ENCODE results near the gene HNRNPUL2. TPM values are rescaled to one million over a fixed set of nuclear protein-coding genes. Genes with fewer than 3 reads are reported as not detected.

The HNRNPUL2 gene
- total and polyA plus RNA-seq, 2 of the 8 experiments (the other 6 are each of a cell fraction or from before 2014, with no cell fraction given), result 14.9 to 46.4 TPM

Small RNA genes within 50 kb of the gene (small RNA-seq; reads per million reads assigned to genes)
- not detected for gene SNORA57 (ENCODE audit: insufficient read depth)

Other genes starting within 250 kb of the HNRNPUL2 start
- gene AHNAK, start 180.7 kb downstream of the HNRNPUL2 start, total RNA-seq (2021; fragmentation: NEBNext Ultra II Directional; extraction: Animal tissue kit (Norgen Biotek cat#: 25700)), result 5.8 and 6.7 TPM in 2 replicates
- 2.0 and 2.5 TPM in 2 replicates for gene AHNAK, start 180.7 kb downstream of the HNRNPUL2 start, polyA plus RNA-seq (2011; rRNA removed)
- 1,622 and 1,627 TPM in 2 replicates for gene EEF1G, start 153.6 kb downstream of the HNRNPUL2 start, total RNA-seq (2021; fragmentation: NEBNext Ultra II Directional; extraction: Animal tissue kit (Norgen Biotek cat#: 25700))
- gene EEF1G, start 153.6 kb downstream of the HNRNPUL2 start, polyA plus RNA-seq (2011; rRNA removed), result 1,996 and 2,000 TPM in 2 replicates
- 24.6 and 31.5 TPM in 2 replicates for gene TUT1, start 135.9 kb downstream of the HNRNPUL2 start, total RNA-seq (2021; fragmentation: NEBNext Ultra II Directional; extraction: Animal tissue kit (Norgen Biotek cat#: 25700))
- gene TUT1, start 135.9 kb downstream of the HNRNPUL2 start, polyA plus RNA-seq (2011; rRNA removed), result 17.8 and 26.2 TPM in 2 replicates
- 114 and 117 TPM in 2 replicates for gene MTA2, start 125.6 kb downstream of the HNRNPUL2 start, total RNA-seq (2021; fragmentation: NEBNext Ultra II Directional; extraction: Animal tissue kit (Norgen Biotek cat#: 25700))
- 25.7 and 32.2 TPM in 2 replicates for gene MTA2, start 125.6 kb downstream of the HNRNPUL2 start, polyA plus RNA-seq (2011; rRNA removed)
- gene EML3, start 114.7 kb downstream of the HNRNPUL2 start, total RNA-seq (2021; fragmentation: NEBNext Ultra II Directional; extraction: Animal tissue kit (Norgen Biotek cat#: 25700)), result 29.9 and 31.2 TPM in 2 replicates
- 19.2 and 30.1 TPM in 2 replicates for gene EML3, start 114.7 kb downstream of the HNRNPUL2 start, polyA plus RNA-seq (2011; rRNA removed)
- 0.55 and 2.2 TPM in 2 replicates for gene ROM1, start 114.2 kb downstream of the HNRNPUL2 start, total RNA-seq (2021; fragmentation: NEBNext Ultra II Directional; extraction: Animal tissue kit (Norgen Biotek cat#: 25700))
- 0.86 and 0.91 TPM in 2 replicates for gene ROM1, start 114.2 kb downstream of the HNRNPUL2 start, polyA plus RNA-seq (2011; rRNA removed)
- gene B3GAT3, start 105.5 kb downstream of the HNRNPUL2 start, total RNA-seq (2021; fragmentation: NEBNext Ultra II Directional; extraction: Animal tissue kit (Norgen Biotek cat#: 25700)), result 28.0 and 34.5 TPM in 2 replicates
- 39.0 and 57.7 TPM in 2 replicates for gene B3GAT3, start 105.5 kb downstream of the HNRNPUL2 start, polyA plus RNA-seq (2011; rRNA removed)
- 326 and 330 TPM in 2 replicates for gene GANAB, start 80.8 kb downstream of the HNRNPUL2 start, total RNA-seq (2021; fragmentation: NEBNext Ultra II Directional; extraction: Animal tissue kit (Norgen Biotek cat#: 25700))
- gene GANAB, start 80.8 kb downstream of the HNRNPUL2 start, polyA plus RNA-seq (2011; rRNA removed), result 289 and 297 TPM in 2 replicates
- 29.3 and 30.1 TPM in 2 replicates for gene INTS5, start 74.2 kb downstream of the HNRNPUL2 start, total RNA-seq (2021; fragmentation: NEBNext Ultra II Directional; extraction: Animal tissue kit (Norgen Biotek cat#: 25700))
- gene INTS5, start 74.2 kb downstream of the HNRNPUL2 start, polyA plus RNA-seq (2011; rRNA removed), result 23.6 and 30.3 TPM in 2 replicates
- gene C11orf98, start 62.2 kb downstream of the HNRNPUL2 start, total RNA-seq (2021; fragmentation: NEBNext Ultra II Directional; extraction: Animal tissue kit (Norgen Biotek cat#: 25700)), result 171 and 173 TPM in 2 replicates
- gene C11orf98, start 62.2 kb downstream of the HNRNPUL2 start, polyA plus RNA-seq (2011; rRNA removed), result 68.0 and 72.1 TPM in 2 replicates
- 66.1 and 67.8 TPM in 2 replicates for gene CSKMT, start 62.1 kb downstream of the HNRNPUL2 start, total RNA-seq (2021; fragmentation: NEBNext Ultra II Directional; extraction: Animal tissue kit (Norgen Biotek cat#: 25700))
- gene CSKMT, start 62.1 kb downstream of the HNRNPUL2 start, polyA plus RNA-seq (2011; rRNA removed), result 12.0 and 26.4 TPM in 2 replicates
- 14.2 and 15.2 TPM in 2 replicates for gene UQCC3, start 55.8 kb downstream of the HNRNPUL2 start, total RNA-seq (2021; fragmentation: NEBNext Ultra II Directional; extraction: Animal tissue kit (Norgen Biotek cat#: 25700))
- 15.7 and 27.9 TPM in 2 replicates for gene UQCC3, start 55.8 kb downstream of the HNRNPUL2 start, polyA plus RNA-seq (2011; rRNA removed)
- 3.6 and 5.2 TPM in 2 replicates for gene LBHD1, start 55.2 kb downstream of the HNRNPUL2 start, total RNA-seq (2021; fragmentation: NEBNext Ultra II Directional; extraction: Animal tissue kit (Norgen Biotek cat#: 25700))
- gene LBHD1, start 55.2 kb downstream of the HNRNPUL2 start, polyA plus RNA-seq (2011; rRNA removed), result 2.3 and 2.8 TPM in 2 replicates
- gene UBXN1, start 48.4 kb downstream of the HNRNPUL2 start, total RNA-seq (2021; fragmentation: NEBNext Ultra II Directional; extraction: Animal tissue kit (Norgen Biotek cat#: 25700)), result 104 and 114 TPM in 2 replicates
- 78.6 and 126 TPM in 2 replicates for gene UBXN1, start 48.4 kb downstream of the HNRNPUL2 start, polyA plus RNA-seq (2011; rRNA removed)
- 0.26 TPM in 1 of 2 replicates, not detected in the other for gene LRRN4CL, start 37.9 kb downstream of the HNRNPUL2 start, total RNA-seq (2021; fragmentation: NEBNext Ultra II Directional; extraction: Animal tissue kit (Norgen Biotek cat#: 25700))
- gene LRRN4CL, start 37.9 kb downstream of the HNRNPUL2 start, polyA plus RNA-seq (2011; rRNA removed), result 0.03 and 0.05 TPM in 2 replicates
- gene BSCL2, start 20.0 kb downstream of the HNRNPUL2 start, total RNA-seq (2021; fragmentation: NEBNext Ultra II Directional; extraction: Animal tissue kit (Norgen Biotek cat#: 25700)), result 59.5 and 73.7 TPM in 2 replicates
- 264 and 286 TPM in 2 replicates for gene BSCL2, start 20.0 kb downstream of the HNRNPUL2 start, polyA plus RNA-seq (2011; rRNA removed)
- gene GNG3, start 19.8 kb downstream of the HNRNPUL2 start, total RNA-seq (2021; fragmentation: NEBNext Ultra II Directional; extraction: Animal tissue kit (Norgen Biotek cat#: 25700)), result 4.9 and 6.4 TPM in 2 replicates
- 10.9 and 12.1 TPM in 2 replicates for gene GNG3, start 19.8 kb downstream of the HNRNPUL2 start, polyA plus RNA-seq (2011; rRNA removed)
- gene TTC9C, start 1.0 kb upstream of the HNRNPUL2 start, total RNA-seq (2021; fragmentation: NEBNext Ultra II Directional; extraction: Animal tissue kit (Norgen Biotek cat#: 25700)), result 34.1 and 34.5 TPM in 2 replicates
- gene TTC9C, start 1.0 kb upstream of the HNRNPUL2 start, polyA plus RNA-seq (2011; rRNA removed), result 25.4 and 28.1 TPM in 2 replicates
- 76.5 and 76.9 TPM in 2 replicates for gene ZBTB3, start 26.7 kb upstream of the HNRNPUL2 start, total RNA-seq (2021; fragmentation: NEBNext Ultra II Directional; extraction: Animal tissue kit (Norgen Biotek cat#: 25700))
- gene ZBTB3, start 26.7 kb upstream of the HNRNPUL2 start, polyA plus RNA-seq (2011; rRNA removed), result 30.2 and 39.5 TPM in 2 replicates
- gene POLR2G, start 34.1 kb upstream of the HNRNPUL2 start, total RNA-seq (2021; fragmentation: NEBNext Ultra II Directional; extraction: Animal tissue kit (Norgen Biotek cat#: 25700)), result 126 and 131 TPM in 2 replicates
- gene POLR2G, start 34.1 kb upstream of the HNRNPUL2 start, polyA plus RNA-seq (2011; rRNA removed), result 206 and 329 TPM in 2 replicates
- gene TAF6L, start 43.9 kb upstream of the HNRNPUL2 start, total RNA-seq (2021; fragmentation: NEBNext Ultra II Directional; extraction: Animal tissue kit (Norgen Biotek cat#: 25700)), result 29.6 and 31.9 TPM in 2 replicates
- gene TAF6L, start 43.9 kb upstream of the HNRNPUL2 start, polyA plus RNA-seq (2011; rRNA removed), result 24.8 and 37.3 TPM in 2 replicates
- gene TMEM179B, start 59.9 kb upstream of the HNRNPUL2 start, total RNA-seq (2021; fragmentation: NEBNext Ultra II Directional; extraction: Animal tissue kit (Norgen Biotek cat#: 25700)), result 16.3 and 18.6 TPM in 2 replicates
- 62.2 and 65.1 TPM in 2 replicates for gene TMEM179B, start 59.9 kb upstream of the HNRNPUL2 start, polyA plus RNA-seq (2011; rRNA removed)
- 22.9 and 23.5 TPM in 2 replicates for gene TMEM223, start 64.5 kb upstream of the HNRNPUL2 start, total RNA-seq (2021; fragmentation: NEBNext Ultra II Directional; extraction: Animal tissue kit (Norgen Biotek cat#: 25700))
- 59.7 and 64.1 TPM in 2 replicates for gene TMEM223, start 64.5 kb upstream of the HNRNPUL2 start, polyA plus RNA-seq (2011; rRNA removed)
- gene NXF1, start 78.0 kb upstream of the HNRNPUL2 start, total RNA-seq (2021; fragmentation: NEBNext Ultra II Directional; extraction: Animal tissue kit (Norgen Biotek cat#: 25700)), result 44.8 and 49.8 TPM in 2 replicates
- 48.1 and 63.6 TPM in 2 replicates for gene NXF1, start 78.0 kb upstream of the HNRNPUL2 start, polyA plus RNA-seq (2011; rRNA removed)
- 24.2 and 25.3 TPM in 2 replicates for gene STX5, start 104.6 kb upstream of the HNRNPUL2 start, total RNA-seq (2021; fragmentation: NEBNext Ultra II Directional; extraction: Animal tissue kit (Norgen Biotek cat#: 25700))
- gene STX5, start 104.6 kb upstream of the HNRNPUL2 start, polyA plus RNA-seq (2011; rRNA removed), result 23.4 and 28.5 TPM in 2 replicates
- 1.2 TPM in 1 of 2 replicates, not detected in the other for gene TEX54, start 105.4 kb upstream of the HNRNPUL2 start, total RNA-seq (2021; fragmentation: NEBNext Ultra II Directional; extraction: Animal tissue kit (Norgen Biotek cat#: 25700))
- not detected in 2 replicates for gene TEX54, start 105.4 kb upstream of the HNRNPUL2 start, polyA plus RNA-seq (2011; rRNA removed)
- gene WDR74, start 112.1 kb upstream of the HNRNPUL2 start, total RNA-seq (2021; fragmentation: NEBNext Ultra II Directional; extraction: Animal tissue kit (Norgen Biotek cat#: 25700)), result 97.0 and 101 TPM in 2 replicates
- gene WDR74, start 112.1 kb upstream of the HNRNPUL2 start, polyA plus RNA-seq (2011; rRNA removed), result 93.6 and 116 TPM in 2 replicates
- gene SLC3A2, start 153.4 kb upstream of the HNRNPUL2 start, total RNA-seq (2021; fragmentation: NEBNext Ultra II Directional; extraction: Animal tissue kit (Norgen Biotek cat#: 25700)), result 393 and 410 TPM in 2 replicates
- 435 and 574 TPM in 2 replicates for gene SLC3A2, start 153.4 kb upstream of the HNRNPUL2 start, polyA plus RNA-seq (2011; rRNA removed)
- not detected in 2 replicates for gene CHRM1, start 193.9 kb upstream of the HNRNPUL2 start, total RNA-seq (2021; fragmentation: NEBNext Ultra II Directional; extraction: Animal tissue kit (Norgen Biotek cat#: 25700))
- 0.05 and 0.08 TPM in 2 replicates for gene CHRM1, start 193.9 kb upstream of the HNRNPUL2 start, polyA plus RNA-seq (2011; rRNA removed)